Measurements from ENCODE around the gene FMNL2. TPM values are rescaled to one million over a fixed set of nuclear protein-coding genes. Genes with fewer than 3 reads are reported as not detected.

FMNL2 gene
- total RNA-seq, 1 donor from 2014 or later, result 5.5 TPM

GRCh38 chr2:152557273-152557888 is 222.4 kb downstream of the FMNL2 start:
- no peaks in the 10 kb centered on the region for H3K9me3 ChIP-seq (replicated peaks)
- TF ChIP-seq, protein P1, sequence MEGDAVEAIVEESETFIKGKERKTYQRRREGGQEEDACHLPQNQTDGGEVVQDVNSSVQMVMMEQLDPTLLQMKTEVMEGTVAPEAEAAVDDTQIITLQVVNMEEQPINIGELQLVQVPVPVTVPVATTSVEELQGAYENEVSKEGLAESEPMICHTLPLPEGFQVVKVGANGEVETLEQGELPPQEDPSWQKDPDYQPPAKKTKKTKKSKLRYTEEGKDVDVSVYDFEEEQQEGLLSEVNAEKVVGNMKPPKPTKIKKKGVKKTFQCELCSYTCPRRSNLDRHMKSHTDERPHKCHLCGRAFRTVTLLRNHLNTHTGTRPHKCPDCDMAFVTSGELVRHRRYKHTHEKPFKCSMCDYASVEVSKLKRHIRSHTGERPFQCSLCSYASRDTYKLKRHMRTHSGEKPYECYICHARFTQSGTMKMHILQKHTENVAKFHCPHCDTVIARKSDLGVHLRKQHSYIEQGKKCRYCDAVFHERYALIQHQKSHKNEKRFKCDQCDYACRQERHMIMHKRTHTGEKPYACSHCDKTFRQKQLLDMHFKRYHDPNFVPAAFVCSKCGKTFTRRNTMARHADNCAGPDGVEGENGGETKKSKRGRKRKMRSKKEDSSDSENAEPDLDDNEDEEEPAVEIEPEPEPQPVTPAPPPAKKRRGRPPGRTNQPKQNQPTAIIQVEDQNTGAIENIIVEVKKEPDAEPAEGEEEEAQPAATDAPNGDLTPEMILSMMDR (IDR thresholded peaks at IDR 0.05; ENCODE audit: borderline replicate concordance), result no peak
- H3K27me3 ChIP-seq (ENCODE audit: low read depth), result no peaks in the 10 kb centered on the region
- H3K27ac ChIP-seq (replicated peaks), result no peak overlapping the region
- no peaks in the 10 kb centered on the region for H3K4me1 ChIP-seq
- H3K36me3 ChIP-seq, result peaks cover 12% of the 10 kb centered on the region
- intact Hi-C loops (cut with micrococcal nuclease), result no loop called here
- no peak overlapping the region for H3K4me3 ChIP-seq
- DNase-seq, result no peak

DNA sequence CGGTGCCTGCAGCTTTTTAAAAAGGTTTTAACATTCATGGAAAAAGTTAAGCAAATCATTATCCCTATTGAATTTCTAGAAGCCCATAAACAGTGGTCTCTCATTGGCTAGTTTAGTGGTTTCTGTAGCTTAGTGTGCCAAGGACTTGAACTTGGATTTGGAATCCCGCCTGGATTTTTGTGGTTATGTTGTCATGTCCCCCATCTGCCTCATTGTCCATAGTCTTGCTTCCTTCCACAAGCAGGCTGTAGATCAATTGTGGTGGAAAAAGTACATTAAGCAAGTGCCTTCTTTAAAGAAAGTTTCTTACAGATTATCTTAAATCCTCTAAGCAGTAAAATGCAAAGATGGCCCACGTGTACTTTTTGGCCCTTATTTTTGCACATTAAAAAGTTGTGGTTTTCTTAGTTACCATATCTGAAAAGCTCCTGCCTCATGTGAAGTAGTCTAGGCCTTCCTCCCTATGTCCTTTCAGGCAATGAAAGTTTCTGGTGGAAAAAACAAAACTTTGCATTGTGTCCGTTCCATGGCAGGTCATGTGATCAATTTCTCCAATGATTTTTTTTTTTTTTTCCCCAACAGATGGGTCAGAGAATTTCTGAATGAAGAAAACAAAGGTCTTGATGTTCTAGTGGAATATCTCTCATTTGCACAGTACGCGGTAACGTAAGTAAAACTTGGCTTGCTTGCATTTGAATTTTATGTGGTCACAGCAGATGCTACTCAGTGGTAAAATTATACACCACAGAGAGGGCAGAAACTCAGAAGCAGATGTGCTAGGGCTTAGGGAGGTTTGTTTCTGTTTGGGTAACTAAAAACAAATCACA is 223.4 kb downstream of the FMNL2 start:
- Histone ChIP-seq H3K9me3 (replicated peaks) (no peaks in the 10 kb centered on the region), H3K27me3 (ENCODE audit: low read depth) (no peaks in the 10 kb centered on the region), H3K4me3 (no peak overlapping the region), H3K27ac (replicated peaks) (no peak overlapping the region), H3K36me3 (peaks cover 12% of the 10 kb centered on the region), H3K4me1 (peaks cover 1% of the 10 kb centered on the region)
- no peak for DNase-seq
- TF ChIP-seq, protein P1 (IDR thresholded peaks at IDR 0.05; ENCODE audit: borderline replicate concordance), result no peak
- intact Hi-C loops (cut with micrococcal nuclease), result no loop called here

- H3K36me3 ChIP-seq, result peaks cover 12% of the 10 kb centered on the region
- no peaks in the 10 kb centered on the region for H3K27me3 ChIP-seq (ENCODE audit: low read depth)
- TF ChIP-seq, protein P1 (IDR thresholded peaks at IDR 0.05; ENCODE audit: borderline replicate concordance), result no peak
- DNase-seq, result no peak
- no peak overlapping the region for H3K4me3 ChIP-seq
- H3K9me3 ChIP-seq (replicated peaks), result no peaks in the 10 kb centered on the region
- intact Hi-C loops (cut with micrococcal nuclease), result no loop called here
- no peak overlapping the region for H3K27ac ChIP-seq (replicated peaks)
- H3K4me1 ChIP-seq, result peaks cover 8% of the 10 kb centered on the region
Measured at GRCh38 chr2:152559008-152559407, 224.0 kb downstream of the FMNL2 start.

GRCh38 chr2:152560166-152560565 is 225.2 kb downstream of the FMNL2 start:
- intact Hi-C loops (cut with micrococcal nuclease), result no loop called here
- Histone ChIP-seq H3K27me3 (ENCODE audit: low read depth) (no peaks in the 10 kb centered on the region), H3K4me1 (peaks cover 17% of the 10 kb centered on the region), H3K4me3 (no peak overlapping the region), H3K36me3 (peaks cover 12% of the 10 kb centered on the region), H3K9me3 (replicated peaks) (no peaks in the 10 kb centered on the region), H3K27ac (replicated peaks) (no peak overlapping the region)
- no peak for DNase-seq
- TF ChIP-seq, protein P1 (IDR thresholded peaks at IDR 0.05; ENCODE audit: borderline replicate concordance), result no peak

- intact Hi-C loops (cut with micrococcal nuclease), result no loop called here
Measured at GRCh38 chr2:152560873-152561595, 226.1 kb downstream of the FMNL2 start.

More at GRCh38 chr2:152560873-152561595, 226.1 kb downstream of the FMNL2 start:
- no peak overlapping the region for H3K4me3 ChIP-seq
- H3K36me3 ChIP-seq, result peaks cover 12% of the 10 kb centered on the region
- no peak overlapping the region for H3K27ac ChIP-seq (replicated peaks)
- no peak for DNase-seq
- no peaks in the 10 kb centered on the region for H3K27me3 ChIP-seq (ENCODE audit: low read depth)
- peaks cover 22% of the 10 kb centered on the region for H3K4me1 ChIP-seq
- no peaks in the 10 kb centered on the region for H3K9me3 ChIP-seq (replicated peaks)
- TF ChIP-seq, protein P1 (IDR thresholded peaks at IDR 0.05; ENCODE audit: borderline replicate concordance), result no peak
